NB4 (cell line): ENCODE results near the gene EIPR1.

ENCODE experiments used
- DNase-seq: peaks from one replicate; pipeline ENCODE4 v3.0.0; 2010; ENCODE audit warnings: low read depth
- H3K4me3 ChIP-seq: one replicate; pipeline ENCODE4 v1.5.1; 2011; ENCODE audit warnings: mild to moderate bottlenecking, low read depth, low read length, moderate library complexity
- CTCF ChIP-seq: IDR thresholded peaks from one replicate; pipeline ENCODE4 v1.5.1; 2012; ENCODE audit warnings: low read depth, low read length
- MAX ChIP-seq: IDR thresholded peaks from 2 replicates; pipeline ENCODE4 v1.6.1; 2011; ENCODE audit warnings: low read depth, low read length
- MYC ChIP-seq: IDR thresholded peaks from 2 replicates; pipeline ENCODE4 v1.6.1; 2011; ENCODE audit warnings: low read depth, low read length
- POLR2A ChIP-seq: IDR thresholded peaks from 2 replicates; pipeline ENCODE4 v1.6.1; 2011; ENCODE audit warnings: mild to moderate bottlenecking; ENCODE audit not compliant: insufficient read length; ENCODE audit errors: extremely low read depth

Gene EIPR1

GRCh38 chr2:3325458-3326181 is 52.0 kb downstream of the EIPR1 start:
- no peak overlapping the region for H3K4me3 ChIP-seq
- TF ChIP-seq MAX (no peak), POLR2A (no peak), MYC (no peak), CTCF (no peak)
- DNase-seq: no peak

- no peak overlapping the region for H3K4me3 ChIP-seq
- DNase-seq: no peak
- TF ChIP-seq MAX (no peak), POLR2A (no peak), MYC (no peak), CTCF (no peak)
Observed at GRCh38 chr2:3324404-3325281, 53.0 kb downstream of the EIPR1 start.

GRCh38 chr2:3324036-3324386 is 53.6 kb downstream of the EIPR1 start:
- no peak for DNase-seq
- TF ChIP-seq POLR2A: no peak
- TF ChIP-seq MYC: no peak
- no peak for TF ChIP-seq MAX
- TF ChIP-seq CTCF: no peak
- no peak overlapping the region for H3K4me3 ChIP-seq

- TF ChIP-seq CTCF (no peak), MYC (no peak), MAX (no peak), POLR2A (no peak)
- H3K4me3 ChIP-seq: no peak overlapping the region
- DNase-seq: no peak
Observed at GRCh38 chr2:3323360-3324035, 54.1 kb downstream of the EIPR1 start.

GRCh38 chr2:3322311-3322970 is 55.2 kb downstream of the EIPR1 start:
- DNase-seq: no peak
- H3K4me3 ChIP-seq: no peak overlapping the region
- TF ChIP-seq POLR2A (no peak), MAX (no peak), CTCF (no peak), MYC (no peak)
